NCI-H2029 treated with DMSO at 0.1 percent for 48 hours (cell line): ENCODE results near the gene OBP2B.
"Not testable (repeated sequence)": the region's sequence is repeated elsewhere in the genome, so short reads cannot be mapped to it uniquely, and the experiment has no call there.

Experiments
- DNase-seq: peaks from one replicate; lab custom pipeline; 2025; lab: John Stamatoyannopoulos, UW

Gene OBP2B, protein sequence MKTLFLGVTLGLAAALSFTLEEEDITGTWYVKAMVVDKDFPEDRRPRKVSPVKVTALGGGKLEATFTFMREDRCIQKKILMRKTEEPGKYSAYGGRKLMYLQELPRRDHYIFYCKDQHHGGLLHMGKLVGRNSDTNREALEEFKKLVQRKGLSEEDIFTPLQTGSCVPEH

DNA sequence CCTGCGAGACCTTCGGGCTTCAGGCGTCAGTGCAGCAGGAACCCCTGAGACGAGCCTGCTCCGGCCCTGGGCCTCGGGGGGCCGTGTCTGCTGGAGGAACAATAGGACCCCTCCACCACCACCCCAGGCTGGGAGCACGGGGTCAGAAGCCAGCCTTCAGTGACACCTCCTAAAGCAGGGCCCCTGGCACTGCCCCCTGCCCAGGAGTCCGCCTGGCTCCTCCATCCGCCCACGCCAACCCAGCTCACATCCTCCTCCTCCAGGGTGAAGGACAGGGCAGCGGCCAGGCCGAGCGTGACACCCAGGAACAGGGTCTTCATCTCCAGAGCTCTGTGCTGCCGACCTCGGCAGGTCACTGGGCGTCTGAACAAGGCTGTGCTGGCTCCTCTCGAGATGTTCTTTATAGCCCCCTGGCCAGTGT is at the start of gene OBP2B:
Gene OBP2B (minus strand): TSS at position 371 of the 421 bp plus-strand sequence. CDS start 51 bp downstream, at position 320.
- not testable (repeated sequence) for DNase-seq

DNA sequence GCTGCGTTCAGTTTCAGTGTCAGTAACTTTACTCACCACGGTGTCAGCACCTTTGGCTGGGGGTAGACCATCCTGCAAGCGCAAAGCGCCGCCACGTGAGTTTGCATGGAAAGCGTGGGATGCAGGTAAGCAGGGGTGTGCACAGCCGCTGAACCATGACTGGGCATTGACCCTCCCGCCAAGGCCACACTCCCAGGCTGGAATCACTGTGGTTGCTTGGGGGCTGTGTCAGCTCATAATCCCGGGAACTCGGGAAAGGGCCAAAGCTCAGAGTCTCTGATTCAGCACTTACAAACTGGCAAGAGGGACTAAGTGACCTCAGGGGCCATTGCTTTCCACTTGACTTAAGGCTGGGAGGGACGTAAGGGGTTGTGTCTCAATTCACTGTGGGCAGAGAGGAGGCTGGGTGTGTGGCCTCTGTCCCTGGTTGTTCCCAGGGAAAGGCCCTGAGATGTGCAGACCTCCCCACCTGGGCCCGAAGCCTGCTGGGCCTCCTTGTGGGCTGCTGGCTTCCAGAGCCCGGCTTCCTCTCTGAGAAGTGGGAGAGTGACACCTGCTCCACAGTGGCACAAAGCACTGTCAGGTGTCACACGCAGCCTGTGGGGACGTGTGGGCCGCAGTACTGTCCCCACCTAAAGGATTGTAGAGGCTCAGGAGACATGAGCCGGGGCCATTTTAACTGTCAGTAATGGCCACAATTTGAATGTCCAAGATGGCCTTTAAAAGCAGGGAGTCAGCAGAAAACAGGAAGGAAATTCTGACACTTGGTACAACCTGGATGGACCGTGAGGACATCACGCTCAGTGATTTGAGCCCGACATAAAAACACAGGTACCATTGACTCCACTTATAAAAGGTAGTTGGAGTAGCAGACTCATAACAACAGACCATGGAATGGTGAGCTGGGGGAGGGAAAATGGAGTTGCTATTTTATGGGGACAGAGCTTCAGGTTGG is 49.3 kb upstream of the OBP2B start:
- DNase-seq: no peak

DNA sequence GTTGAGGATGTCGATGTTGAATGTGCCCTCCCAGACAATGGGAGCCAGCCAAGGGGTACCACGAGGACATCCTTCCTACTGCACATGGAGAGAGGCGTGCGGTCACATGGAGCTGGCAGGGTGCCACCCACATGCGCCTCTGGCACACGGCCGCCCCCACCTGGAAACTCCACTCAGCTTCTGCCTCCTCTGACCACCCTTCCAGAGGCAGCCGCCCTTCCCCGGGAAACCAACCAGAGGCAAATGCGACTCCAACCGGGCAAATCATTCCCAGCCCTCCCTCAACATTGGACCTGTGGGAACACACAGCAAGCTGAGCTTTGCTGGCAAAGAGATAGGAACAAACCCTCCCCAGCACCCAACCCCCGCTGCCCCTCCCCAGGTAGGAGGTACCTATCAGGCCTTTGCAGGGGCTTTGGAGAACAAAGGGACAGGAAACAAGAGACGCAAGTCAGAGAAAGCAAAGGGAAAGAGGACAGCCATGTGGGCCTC is 48.5 kb upstream of the OBP2B start:
- no peak for DNase-seq

DNA sequence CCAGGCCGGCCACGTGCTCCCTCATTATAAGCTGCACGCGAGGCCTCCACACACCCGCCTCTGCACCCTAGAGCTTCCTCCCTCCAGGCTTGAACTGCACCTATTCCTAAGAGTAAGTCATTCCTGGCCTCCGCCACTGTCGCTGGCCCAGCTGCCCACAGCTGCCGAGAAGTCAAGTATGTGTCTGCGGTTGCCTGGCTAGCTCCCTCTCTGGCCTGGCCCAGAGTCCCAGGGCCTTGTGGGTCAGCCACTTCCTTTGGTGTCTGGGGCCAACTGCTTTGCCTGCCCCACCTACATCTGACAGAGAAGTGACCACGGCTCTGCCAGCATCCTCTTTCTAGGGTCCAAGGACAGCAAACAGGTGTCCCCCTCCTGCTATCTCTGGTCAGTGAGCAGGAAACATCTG is 47.6 kb upstream of the OBP2B start:
- no peak for DNase-seq

DNA sequence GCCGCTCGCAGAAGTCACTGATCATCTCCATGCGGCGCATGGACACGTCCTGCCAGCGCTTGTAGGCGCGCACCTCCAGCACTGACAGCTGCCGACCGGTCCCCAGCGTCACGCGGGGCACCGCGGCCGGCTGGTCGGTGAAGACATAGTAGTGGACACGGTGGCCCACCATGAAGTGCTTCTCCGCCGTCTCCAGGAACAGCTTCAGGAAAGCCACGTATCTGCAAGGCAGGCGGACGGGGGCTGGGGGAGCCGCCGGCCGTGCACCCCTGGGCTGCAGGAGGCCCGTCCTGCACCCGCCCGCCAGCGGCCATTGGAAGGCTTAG is 47.0 kb upstream of the OBP2B start:
- no peak for DNase-seq

DNA sequence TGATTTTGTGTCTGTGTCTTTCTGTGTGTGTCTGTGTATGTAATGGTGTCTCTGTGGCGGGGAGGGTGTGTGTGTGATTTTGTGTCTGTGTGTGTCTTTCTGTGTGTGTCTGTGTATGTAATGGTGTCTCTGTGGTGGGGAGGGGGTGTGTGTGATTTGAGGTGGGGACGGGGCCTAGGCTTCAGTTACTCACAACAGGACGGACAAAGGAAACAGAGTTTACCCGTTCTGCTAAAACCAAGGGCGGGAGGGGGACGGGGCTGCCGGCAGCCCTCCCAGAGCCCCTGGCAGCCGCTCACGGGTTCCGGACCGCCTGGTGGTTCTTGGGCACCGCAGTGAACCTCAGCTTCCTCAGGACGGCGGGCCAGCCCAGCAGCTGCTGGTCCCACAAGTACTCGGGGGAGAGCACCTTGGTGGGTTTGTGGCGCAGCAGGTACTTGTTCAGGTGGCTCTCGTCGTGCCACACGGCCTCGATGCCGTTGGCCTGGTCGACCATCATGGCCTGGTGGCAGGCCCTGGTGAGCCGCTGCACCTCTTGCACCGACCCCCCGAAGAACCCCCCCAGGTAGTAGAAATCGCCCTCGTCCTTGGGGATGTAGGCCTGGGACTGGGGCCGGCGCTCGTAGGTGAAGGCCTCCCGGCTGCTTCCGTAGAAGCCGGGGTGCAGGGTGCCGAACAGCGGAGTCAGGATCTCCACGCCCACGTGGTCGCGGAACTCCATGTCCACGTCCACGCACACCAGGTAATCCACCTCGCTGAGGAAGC is 46.5 kb upstream of the OBP2B start:
- no peak for DNase-seq

DNA sequence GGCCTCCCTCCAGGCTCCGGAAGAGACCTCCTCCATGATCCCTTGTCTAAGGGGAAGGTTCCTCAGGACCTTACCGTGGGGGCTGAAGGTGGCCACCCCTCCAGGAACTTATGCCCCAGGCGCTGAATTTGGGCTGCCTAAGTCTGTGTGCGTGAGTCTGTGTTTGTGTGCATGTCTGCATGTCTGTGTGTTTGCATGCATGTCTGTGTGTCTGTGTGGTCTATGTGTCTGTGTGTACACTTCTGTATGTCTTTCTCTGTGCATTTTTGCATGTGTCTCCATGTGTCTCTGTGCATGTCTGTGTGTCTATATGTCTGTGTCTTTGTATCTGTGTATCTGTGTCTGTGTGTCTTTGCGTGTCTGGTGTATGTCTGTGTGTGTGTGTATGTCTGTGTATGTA is 45.4 kb upstream of the OBP2B start:
- DNase-seq: no peak

DNA sequence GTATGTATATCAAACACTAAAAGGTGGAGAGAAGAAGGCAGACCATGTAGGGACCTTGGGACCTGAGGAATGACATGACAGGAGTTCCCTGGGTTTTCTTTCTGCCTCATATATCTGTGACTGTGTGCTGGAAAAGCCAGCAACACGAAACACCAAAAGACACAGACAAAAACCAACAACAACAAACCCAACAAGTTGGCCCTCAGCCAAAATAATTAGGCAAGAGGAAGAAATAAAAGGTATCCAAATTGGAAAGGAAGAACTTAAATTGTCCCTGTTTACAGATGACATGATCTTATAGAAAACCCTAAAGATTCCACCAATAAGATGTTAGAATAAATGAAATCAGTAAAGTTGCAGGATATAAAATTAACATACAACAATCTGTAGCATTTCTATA is 44.2 kb upstream of the OBP2B start:
- DNase-seq: no peak

DNA sequence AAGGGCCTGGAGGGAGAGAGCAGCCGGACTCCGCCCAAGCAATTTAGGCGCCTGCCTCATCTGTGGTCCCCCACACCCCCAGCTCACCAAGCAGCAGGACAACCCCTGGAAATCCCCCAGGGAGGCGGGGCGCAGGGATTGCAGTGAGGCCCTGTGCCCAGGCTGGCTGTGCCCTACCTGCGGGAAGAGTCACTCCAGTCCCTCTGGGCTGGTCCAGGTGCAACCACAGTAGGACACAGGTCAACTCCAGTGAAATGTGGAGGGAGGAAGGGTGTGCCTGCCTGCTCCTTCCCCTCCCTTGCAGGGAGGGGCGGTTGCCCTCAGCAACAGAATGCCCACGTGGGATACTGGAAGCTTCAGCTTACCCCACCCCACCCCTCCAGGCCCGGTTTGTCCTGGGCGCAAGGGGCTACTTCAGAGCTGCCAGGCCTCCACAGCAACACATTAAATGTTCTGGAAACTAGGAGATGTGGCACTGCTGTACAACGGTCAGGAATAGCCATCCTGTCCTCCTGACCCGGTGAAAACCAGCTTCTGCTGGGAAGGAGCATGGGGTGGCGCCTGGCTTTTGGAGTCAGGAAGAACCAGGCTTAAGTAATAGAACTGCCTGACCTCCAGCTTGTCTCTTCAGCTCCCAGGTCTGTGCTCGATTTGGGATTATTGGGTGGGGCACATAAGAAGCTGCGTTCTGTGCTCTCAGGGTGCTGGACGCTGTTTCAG is 43.4 kb upstream of the OBP2B start:
- DNase-seq: no peak

DNA sequence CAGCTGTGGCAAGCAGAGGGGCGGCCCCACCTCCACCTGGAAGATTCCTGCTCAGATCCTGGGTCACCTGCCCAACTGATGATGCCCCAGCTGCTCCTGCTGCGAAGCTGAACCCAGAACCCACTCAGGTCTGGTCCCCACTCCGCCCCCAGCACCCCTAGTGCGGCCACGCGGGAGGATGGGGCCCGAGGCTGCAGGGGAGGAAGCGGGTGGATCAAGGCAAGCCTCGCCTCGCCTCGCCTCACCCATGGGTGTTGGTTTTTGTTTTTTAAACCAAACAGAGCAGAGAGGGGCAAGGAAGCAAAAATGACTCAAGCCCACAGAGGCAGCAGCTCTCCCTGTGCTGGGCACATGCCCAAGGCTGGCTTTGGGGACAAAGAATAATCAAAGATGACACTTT is 42.7 kb upstream of the OBP2B start:
- DNase-seq: no peak

DNA sequence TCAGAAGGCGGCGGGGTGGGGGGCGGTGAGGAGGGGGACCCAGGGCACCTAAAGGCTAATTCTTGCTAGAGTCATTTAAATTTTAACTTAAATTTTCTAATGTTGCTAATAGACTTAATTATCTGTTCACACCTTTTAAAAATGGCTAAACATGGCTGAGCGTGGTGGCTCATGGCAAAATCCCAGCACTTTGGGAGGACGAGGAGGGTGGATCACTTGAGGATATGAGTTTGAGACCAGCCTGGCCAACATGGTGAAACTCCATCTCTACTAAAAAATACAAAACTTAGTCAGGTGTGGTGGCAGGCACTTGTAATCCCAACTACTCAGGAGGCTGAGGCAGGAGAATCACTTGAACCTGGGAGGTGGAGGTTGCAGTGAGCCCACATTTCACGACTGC is 42.2 kb upstream of the OBP2B start:
- DNase-seq: not testable (repeated sequence)

DNA sequence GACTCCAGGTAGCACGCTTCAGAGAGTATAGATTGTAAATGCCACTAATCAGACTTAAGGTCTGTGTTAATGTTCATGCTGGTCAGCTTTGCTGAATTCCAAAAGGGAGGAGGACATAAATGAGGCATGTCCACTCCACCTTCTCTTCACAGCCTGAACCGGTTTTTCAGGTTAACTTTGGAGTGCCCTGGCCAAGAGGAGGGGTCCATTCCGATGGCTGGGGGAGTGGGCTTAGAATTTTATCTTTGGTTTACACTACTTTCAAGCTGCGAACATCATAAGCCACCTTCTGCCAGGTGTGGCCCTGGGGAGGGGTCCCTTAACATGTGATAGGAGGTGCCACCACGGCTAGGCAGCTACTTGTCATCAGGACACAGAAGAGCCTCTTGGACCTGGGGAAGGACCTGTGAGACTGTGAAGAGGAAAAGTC is 41.7 kb upstream of the OBP2B start:
- no peak for DNase-seq

DNA sequence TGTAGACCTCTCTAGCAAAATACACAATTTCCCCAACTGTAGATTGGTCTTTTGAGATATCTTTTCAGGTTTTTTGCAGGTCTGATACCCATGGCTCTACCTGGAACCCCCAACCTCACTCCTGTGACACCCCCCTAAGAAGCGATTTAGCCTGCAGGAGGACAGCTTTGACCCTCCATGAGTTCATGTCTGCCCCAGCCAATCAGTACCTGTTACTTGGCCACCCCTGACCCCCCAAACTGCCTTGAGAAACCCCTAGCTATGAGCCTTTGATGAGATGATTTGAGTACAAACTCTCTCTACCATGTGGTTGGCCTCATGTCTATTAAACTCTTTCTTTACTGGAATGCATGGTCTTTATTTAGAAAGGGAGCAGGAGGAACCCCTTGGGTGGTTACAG is 40.3 kb upstream of the OBP2B start:
- no peak for DNase-seq

DNA sequence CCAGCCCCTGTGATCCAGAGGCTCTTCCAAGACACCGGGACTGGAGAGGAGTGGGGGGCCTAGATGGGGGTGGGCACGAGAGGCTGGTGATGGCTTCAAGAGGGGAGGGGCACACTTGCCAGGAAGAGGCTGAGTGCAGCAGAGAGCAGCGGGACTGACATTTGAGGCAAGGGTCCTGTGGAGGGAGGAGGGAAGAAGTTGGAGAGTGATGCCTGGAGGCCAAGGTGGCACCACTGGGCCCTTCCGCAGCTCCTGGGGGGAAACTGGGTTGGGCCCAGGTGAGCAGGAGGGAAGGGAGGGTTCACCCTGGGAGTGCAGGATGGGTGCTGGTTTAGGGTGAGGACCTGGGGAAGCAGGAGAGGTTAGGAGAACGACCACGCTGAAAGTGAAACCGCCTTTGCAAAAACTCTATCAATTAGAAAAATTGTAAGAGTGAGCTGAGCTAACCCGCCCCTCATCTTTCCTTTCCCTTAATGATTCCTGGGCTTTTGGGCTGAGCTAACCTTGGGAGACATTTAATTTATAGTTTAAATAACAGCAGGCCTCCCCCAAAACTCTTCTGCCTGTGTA is 39.8 kb upstream of the OBP2B start:
- no peak for DNase-seq

DNA sequence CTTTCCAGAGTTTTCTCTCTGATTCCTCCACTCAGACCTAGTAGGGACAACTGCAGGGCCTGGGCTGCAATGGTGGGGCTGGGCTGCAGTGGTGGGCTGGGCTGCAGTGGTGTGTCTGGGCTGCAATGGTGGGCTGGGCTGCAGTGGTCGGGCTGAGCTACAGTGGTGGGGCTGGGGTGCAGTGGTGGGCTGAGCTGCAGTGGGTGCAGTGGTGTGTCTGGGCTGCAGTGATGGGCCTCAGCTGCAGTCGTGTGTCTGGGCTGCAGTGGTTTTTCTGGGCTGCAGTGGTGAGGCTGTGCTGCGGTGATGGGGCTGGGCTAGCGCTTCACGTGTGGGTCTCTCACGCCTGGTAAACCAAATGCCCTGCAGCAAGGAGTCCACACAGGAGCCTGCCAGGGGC is 38.6 kb upstream of the OBP2B start:
- DNase-seq: no peak

DNA sequence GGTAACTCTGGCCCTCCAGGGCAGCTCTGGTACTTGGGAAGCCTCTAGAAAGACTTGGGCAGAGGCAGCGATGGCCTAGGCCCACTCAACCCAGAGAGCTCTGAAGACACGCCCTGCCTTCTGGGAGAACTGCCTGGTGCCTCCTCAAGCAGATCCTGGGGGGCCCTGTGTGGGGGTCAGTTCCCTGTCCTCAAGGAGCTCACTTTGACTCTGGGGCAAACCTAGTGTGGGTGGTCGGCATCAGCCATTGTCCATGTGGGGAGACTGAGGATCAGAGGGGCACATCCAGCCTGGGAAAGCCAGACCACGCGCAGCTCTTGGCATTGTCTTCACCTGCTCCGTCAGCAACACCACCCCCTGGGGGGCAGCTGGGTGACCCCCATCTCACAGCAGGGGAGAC is 37.9 kb upstream of the OBP2B start:
- no peak for DNase-seq

DNA sequence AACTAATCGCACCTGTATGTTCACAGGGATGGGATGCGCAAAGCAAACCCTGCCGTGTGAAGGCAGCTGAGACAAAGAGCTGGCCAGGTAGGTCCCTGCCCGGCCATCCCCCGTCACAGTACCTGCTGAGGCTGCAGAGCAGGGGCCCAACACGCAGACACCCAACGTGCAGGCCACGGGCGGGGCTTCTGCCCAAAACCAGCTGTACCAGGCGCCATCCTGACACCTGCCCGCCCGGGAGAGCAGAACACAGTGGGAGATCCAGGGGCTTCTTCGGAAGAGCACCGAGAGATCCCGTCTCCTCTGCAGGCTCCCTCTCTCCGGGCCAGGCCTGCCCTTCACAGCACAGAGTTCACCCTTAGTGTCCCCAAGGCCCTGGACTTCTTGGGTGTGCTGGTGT is 37.5 kb upstream of the OBP2B start:
- DNase-seq: no peak

DNA sequence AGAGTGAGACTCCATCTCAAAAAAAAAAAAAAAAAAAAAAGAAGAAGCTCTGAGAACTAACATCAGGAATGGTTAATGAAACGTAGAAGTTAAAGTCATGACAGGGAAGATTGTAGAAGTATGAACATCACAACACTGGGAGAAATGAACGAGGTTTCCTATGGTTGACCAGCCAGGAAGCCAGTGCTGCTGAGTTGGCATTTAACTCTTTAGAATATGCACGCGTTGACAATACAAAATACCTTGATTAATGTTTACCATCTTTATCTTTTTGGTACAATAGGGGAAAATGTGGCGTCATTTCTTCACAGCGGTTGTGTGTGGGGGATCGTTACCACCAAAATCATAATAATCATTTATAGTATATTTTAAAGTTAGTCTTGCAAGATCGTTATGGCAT is 33.9 kb upstream of the OBP2B start:
- no peak for DNase-seq

DNA sequence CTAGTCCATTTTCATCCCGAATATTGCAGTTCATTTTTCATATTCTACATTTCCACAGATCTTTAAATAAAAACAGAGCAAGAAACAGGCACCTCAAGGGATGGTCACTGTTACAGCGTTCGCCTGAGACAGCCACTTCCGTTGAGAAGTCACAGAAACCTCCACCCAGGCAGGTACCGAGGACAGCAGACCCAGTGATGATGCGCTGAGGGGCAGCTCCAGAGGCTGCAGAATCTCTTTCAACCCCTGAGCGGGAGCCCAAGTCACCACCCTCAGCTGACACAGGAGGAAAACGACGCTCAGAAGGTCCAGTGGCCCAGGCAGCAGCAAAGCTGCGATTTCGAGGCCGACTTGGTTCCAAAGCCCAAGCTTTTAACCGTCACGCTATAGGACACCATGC is 33.2 kb upstream of the OBP2B start:
- DNase-seq: no peak

DNA sequence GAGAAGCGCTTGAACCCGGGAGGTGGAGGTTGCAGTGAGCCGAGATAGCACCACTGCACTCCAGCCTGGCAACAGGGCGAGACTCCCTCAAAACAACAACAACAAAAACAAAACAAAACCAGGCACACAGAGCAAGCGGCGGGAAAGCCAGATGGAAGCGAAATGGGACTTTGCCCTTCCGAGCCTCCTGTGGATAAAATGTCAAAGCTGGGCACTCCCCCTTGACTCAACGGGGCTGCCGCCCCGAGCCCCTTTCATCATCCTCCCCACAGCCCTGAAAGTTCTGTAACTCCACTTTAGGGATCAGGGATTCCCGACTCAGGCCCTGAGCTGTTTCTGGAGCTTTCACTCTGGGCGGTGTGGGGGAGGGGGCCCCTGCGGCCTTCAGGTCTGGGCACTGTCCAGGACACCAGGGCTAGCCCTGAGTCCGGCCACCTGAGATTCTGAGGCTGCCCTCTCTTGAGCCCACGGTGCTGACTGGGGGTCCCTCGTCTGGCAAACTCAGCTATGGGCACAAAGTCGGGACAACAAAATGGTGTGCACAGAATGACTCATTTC is 30.6 kb upstream of the OBP2B start:
- DNase-seq: no peak

DNA sequence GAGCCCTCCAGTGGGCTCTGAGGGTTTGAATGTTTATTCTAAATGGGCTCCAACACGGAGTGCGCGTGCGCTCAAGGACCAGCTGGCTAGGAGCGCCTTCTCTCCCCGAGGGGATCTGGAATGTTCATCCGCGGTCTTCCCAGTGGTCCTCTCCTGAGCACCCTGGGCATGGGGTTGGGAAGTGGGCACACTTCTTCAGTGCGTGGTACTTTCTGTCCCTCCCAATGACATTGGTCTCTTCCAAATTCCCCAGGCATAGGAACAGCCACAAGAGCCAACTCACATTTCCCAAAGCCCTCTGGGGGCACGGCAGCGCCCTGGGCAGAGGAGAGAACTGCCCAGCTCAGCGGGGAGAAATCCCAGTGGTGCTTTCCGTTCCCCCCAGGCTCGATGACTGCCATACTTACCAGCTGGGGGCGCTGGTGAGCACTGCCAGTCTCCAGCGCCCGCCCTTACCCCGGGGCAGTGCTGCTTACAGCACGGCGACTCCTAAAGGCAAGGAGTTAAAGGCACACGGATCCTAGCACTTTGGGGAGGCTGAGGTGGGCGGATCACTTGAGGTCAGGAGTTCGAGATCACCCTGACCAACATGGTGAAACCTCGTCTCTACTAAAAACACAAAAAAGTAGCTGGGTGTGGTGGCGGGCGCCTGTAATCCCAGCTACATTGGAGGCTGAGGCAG is 29.9 kb upstream of the OBP2B start:
- DNase-seq: no peak
